Trophoblast cell (in vitro differentiated cells and primary cell): Measurements from ENCODE around the gene PRKCB.

Source experiments
- DNase-seq, 2 donors: peaks; one replicate each; pipeline ENCODE4 v3.0.0-alpha.2; 2016
- H2AFZ ChIP-seq: 2 replicates; pipeline ENCODE4 v1.6.1; 2013; ENCODE audit warnings: low read length, moderate library complexity, mild to moderate bottlenecking; ENCODE audit not compliant: insufficient read depth, poor library complexity
- H2AK5ac ChIP-seq: 2 replicates; pipeline ENCODE4 v1.6.1; 2013; ENCODE audit warnings: mild to moderate bottlenecking, low read length
- H2BK120ac ChIP-seq: 2 replicates; pipeline ENCODE4 v1.6.1; 2013; ENCODE audit warnings: low read length, mild to moderate bottlenecking, moderate library complexity; ENCODE audit not compliant: insufficient read depth, poor library complexity
- H2BK12ac ChIP-seq: 2 replicates; pipeline ENCODE4 v1.6.1; 2013; ENCODE audit warnings: mild to moderate bottlenecking, low read length, moderate library complexity
- H2BK5ac ChIP-seq: 2 replicates; pipeline ENCODE4 v1.6.1; 2013; ENCODE audit warnings: low read length, low read depth, moderate library complexity, mild to moderate bottlenecking; ENCODE audit not compliant: poor library complexity
- H3K14ac ChIP-seq: 2 replicates; pipeline ENCODE4 v1.6.1; 2013; ENCODE audit warnings: mild to moderate bottlenecking, low read length
- H3K18ac ChIP-seq: 2 replicates; pipeline ENCODE4 v1.6.1; 2013; ENCODE audit warnings: mild to moderate bottlenecking, low read length
- H3K23ac ChIP-seq: 2 replicates; pipeline ENCODE4 v1.6.1; 2013; ENCODE audit warnings: low read length
- H3K27ac ChIP-seq: 2 replicates; pipeline ENCODE4 v1.5.1; 2013; ENCODE audit warnings: low read depth, mild to moderate bottlenecking, inconsistent platforms, low read length, moderate library complexity
- H3K27me3 ChIP-seq: 2 replicates; pipeline ENCODE4 v1.6.1; 2013; ENCODE audit warnings: inconsistent platforms, mild to moderate bottlenecking, low read length, moderate library complexity; ENCODE audit not compliant: insufficient read depth
- H3K36me3 ChIP-seq, 2 experiments: 1 replicate in 1 of 2; 2 replicates in 1 of 2; pipeline ENCODE4 v1.6.1; 2013; ENCODE audit warnings: low read length in 2 of 2, mild to moderate bottlenecking in 2 of 2, moderate library complexity in 1 of 2; ENCODE audit not compliant: insufficient read depth in 2 of 2, control insufficient read depth in 1 of 2
- H3K4ac ChIP-seq: 2 replicates; pipeline ENCODE4 v1.6.1; 2013; ENCODE audit warnings: low read depth, mild to moderate bottlenecking, low read length, moderate library complexity
- H3K4me1 ChIP-seq, 2 experiments: 1 replicate in 1 of 2; 2 replicates in 1 of 2; pipeline ENCODE4 v1.6.1; 2013; ENCODE audit warnings: low read length in 2 of 2, mild to moderate bottlenecking in 2 of 2, moderate library complexity in 1 of 2; ENCODE audit not compliant: insufficient read depth in 2 of 2, control insufficient read depth in 1 of 2
- H3K4me2 ChIP-seq: 2 replicates; pipeline ENCODE4 v1.6.1; 2013; ENCODE audit warnings: inconsistent platforms, mild to moderate bottlenecking, low read length, moderate library complexity
- H3K4me3 ChIP-seq: 2 replicates; pipeline ENCODE4 v1.5.1; 2013; ENCODE audit warnings: mild to moderate bottlenecking, low read depth, low read length, inconsistent platforms
- H3K79me1 ChIP-seq: one replicate; pipeline ENCODE4 v1.6.1; 2013; ENCODE audit warnings: low read length
- H3K79me2 ChIP-seq: 2 replicates; pipeline ENCODE4 v1.6.1; 2013; ENCODE audit warnings: low read length, mild to moderate bottlenecking; ENCODE audit not compliant: control insufficient read depth, insufficient read depth, poor library complexity
- H3K9ac ChIP-seq: 2 replicates; pipeline ENCODE4 v1.6.1; 2013; ENCODE audit warnings: mild to moderate bottlenecking, low read length
- H3K9me3 ChIP-seq: 2 replicates; pipeline ENCODE4 v1.6.1; 2013; ENCODE audit warnings: low read depth, mild to moderate bottlenecking, control low read depth, inconsistent platforms, low read length; ENCODE audit not compliant: insufficient read depth
- H4K12ac ChIP-seq: 2 replicates; pipeline ENCODE4 v1.6.1; 2013; ENCODE audit warnings: low read depth, mild to moderate bottlenecking, low read length, moderate library complexity
- H4K8ac ChIP-seq: 2 replicates; pipeline ENCODE4 v1.6.1; 2013; ENCODE audit warnings: low read depth, mild to moderate bottlenecking, low read length, moderate library complexity
- H4K91ac ChIP-seq: one replicate; pipeline ENCODE4 v1.6.1; 2013; ENCODE audit warnings: low read depth, mild to moderate bottlenecking, low read length, moderate library complexity
- WGBS: extraction: QIAGEN DNeasy Blood & Tissue Kit; methylation state at CpG from one replicate; pipeline ENCODE4 v1.1.7; 2013; ENCODE audit warnings: missing lambda C conversion rate; ENCODE audit not compliant: insufficient read length, insufficient coverage; ENCODE audit errors: extremely low coverage; 5-methylcytosine and 5-hydroxymethylcytosine counted together

Gene PRKCB

GRCh38 chr16:24002619-24003018, 166.8 kb downstream of the PRKCB start:
- no peak overlapping the region for H3K18ac ChIP-seq
- no peak overlapping the region for H3K9ac ChIP-seq
- H2BK12ac ChIP-seq, result no peak overlapping the region
- H4K12ac ChIP-seq, result no peak overlapping the region
- no peak overlapping the region for H3K14ac ChIP-seq
- H3K9me3 ChIP-seq, result no peaks in the 10 kb centered on the region
- no peak overlapping the region for H4K91ac ChIP-seq
- no peaks in the 10 kb centered on the region for H3K79me1 ChIP-seq
- H2AFZ ChIP-seq, result no peak overlapping the region
- H3K4me2 ChIP-seq, result no peak overlapping the region
- no peaks in the 10 kb centered on the region for H3K79me2 ChIP-seq
- DNase-seq, result no peak
- WGBS, result no CpG with 5 or more reads among the region's 4 CpGs
- H3K4me3 ChIP-seq, result no peak overlapping the region
- no peaks in the 10 kb centered on the region for H3K4me1 ChIP-seq
- H3K4ac ChIP-seq, result no peak overlapping the region
- H2BK120ac ChIP-seq, result no peak overlapping the region
- H2BK5ac ChIP-seq, result no peak overlapping the region
- no peak overlapping the region for H3K27ac ChIP-seq
- H3K27me3 ChIP-seq, result no peaks in the 10 kb centered on the region
- no peak overlapping the region for H4K8ac ChIP-seq
- H2AK5ac ChIP-seq, result no peak overlapping the region
- no peaks in the 10 kb centered on the region for H3K36me3 ChIP-seq
- H3K23ac ChIP-seq, result no peak overlapping the region

- Histone ChIP-seq H3K79me2 (no peaks in the 10 kb centered on the region), H3K14ac (no peak overlapping the region), H3K9ac (no peak overlapping the region), H2AFZ (no peak overlapping the region), H4K91ac (no peak overlapping the region), H3K4ac (no peak overlapping the region), H3K4me3 (no peak overlapping the region), H4K8ac (no peak overlapping the region), H2AK5ac (no peak overlapping the region), H3K36me3 (no peaks in the 10 kb centered on the region), H3K27me3 (no peaks in the 10 kb centered on the region), H2BK5ac (no peak overlapping the region), H3K27ac (no peak overlapping the region), H3K4me1 (no peaks in the 10 kb centered on the region), H3K79me1 (no peaks in the 10 kb centered on the region), H4K12ac (no peak overlapping the region), H2BK12ac (no peak overlapping the region), H2BK120ac (no peak overlapping the region), H3K9me3 (no peaks in the 10 kb centered on the region), H3K4me2 (no peak overlapping the region), H3K23ac (no peak overlapping the region), H3K18ac (no peak overlapping the region)
- DNase-seq, result no peak
- no CpG with 5 or more reads among the region's 6 CpGs for WGBS
Observed at GRCh38 chr16:24005577-24005976, 169.8 kb downstream of the PRKCB start.

GRCh38 chr16:24007391-24007790, 171.6 kb downstream of the PRKCB start:
- Histone ChIP-seq H3K4ac (no peak overlapping the region), H3K9ac (no peak overlapping the region), H4K12ac (no peak overlapping the region), H4K91ac (no peak overlapping the region), H3K36me3 (no peaks in the 10 kb centered on the region), H2BK5ac (no peak overlapping the region), H2AFZ (no peak overlapping the region), H3K79me1 (no peaks in the 10 kb centered on the region), H3K27ac (no peak overlapping the region), H3K4me3 (no peak overlapping the region), H3K14ac (no peak overlapping the region), H2BK120ac (no peak overlapping the region), H3K4me1 (no peaks in the 10 kb centered on the region), H3K27me3 (no peaks in the 10 kb centered on the region), H3K4me2 (no peak overlapping the region), H3K18ac (no peak overlapping the region), H2AK5ac (no peak overlapping the region), H4K8ac (no peak overlapping the region), H3K9me3 (no peaks in the 10 kb centered on the region), H3K79me2 (no peaks in the 10 kb centered on the region), H2BK12ac (no peak overlapping the region), H3K23ac (no peak overlapping the region)
- no peak for DNase-seq
- no CpG with 5 or more reads among the region's 7 CpGs for WGBS

GRCh38 chr16:24007934-24008333, 172.2 kb downstream of the PRKCB start:
- no peak for DNase-seq
- H3K4ac ChIP-seq, result no peak overlapping the region
- H4K8ac ChIP-seq, result no peak overlapping the region
- H3K4me3 ChIP-seq, result no peak overlapping the region
- no peak overlapping the region for H2BK12ac ChIP-seq
- no peak overlapping the region for H2BK120ac ChIP-seq
- H3K14ac ChIP-seq, result no peak overlapping the region
- H3K27ac ChIP-seq, result no peak overlapping the region
- no peaks in the 10 kb centered on the region for H3K27me3 ChIP-seq
- H3K4me2 ChIP-seq, result no peak overlapping the region
- no peaks in the 10 kb centered on the region for H3K79me1 ChIP-seq
- no peaks in the 10 kb centered on the region for H3K36me3 ChIP-seq
- no peaks in the 10 kb centered on the region for H3K4me1 ChIP-seq
- no peak overlapping the region for H3K18ac ChIP-seq
- H2AK5ac ChIP-seq, result no peak overlapping the region
- H4K91ac ChIP-seq, result no peak overlapping the region
- no peak overlapping the region for H4K12ac ChIP-seq
- H2AFZ ChIP-seq, result no peak overlapping the region
- H2BK5ac ChIP-seq, result no peak overlapping the region
- H3K23ac ChIP-seq, result peak overlapping the region; percentile 29
- H3K9ac ChIP-seq, result no peak overlapping the region
- no peaks in the 10 kb centered on the region for H3K9me3 ChIP-seq
- no peaks in the 10 kb centered on the region for H3K79me2 ChIP-seq
- WGBS, result no CpG with 5 or more reads among the region's 1 CpG
